Colonic mucosa (tissue), 4 donors: ENCODE results near the gene POU6F1. TPM values are rescaled to one million over a fixed set of nuclear protein-coding genes. Genes with fewer than 3 reads are reported as not detected.
"Not testable (repeated sequence)": the region's sequence is repeated elsewhere in the genome, so short reads cannot be mapped to it uniquely, and the experiment has no call there.

Source experiments
- DNase-seq: peaks from one replicate; pipeline ENCODE4 v3.0.0-alpha.2; 2020
- H3K27ac ChIP-seq: fragments of 200-600 bp; one replicate; pipeline ENCODE4 v1.8.0; 2021
- H3K27me3 ChIP-seq: fragments of 200-600 bp; one replicate; pipeline ENCODE4 v1.8.0; 2021
- H3K36me3 ChIP-seq: fragments of 200-600 bp; one replicate; pipeline ENCODE4 v1.8.0; 2021
- H3K4me1 ChIP-seq: fragments of 200-600 bp; one replicate; pipeline ENCODE4 v1.8.0; 2021; ENCODE audit warnings: mild to moderate bottlenecking
- H3K4me3 ChIP-seq: fragments of 200-600 bp; one replicate; pipeline ENCODE4 v1.8.0; 2021
- H3K9ac ChIP-seq, 2 donors: one replicate each; pipeline ENCODE4 v1.7.0; 2013; ENCODE audit warnings: control low read depth in 2 of 2, low read depth in 2 of 2, low read length in 2 of 2
- H3K9me3 ChIP-seq: fragments of 200-600 bp; one replicate; pipeline ENCODE4 v1.8.0; 2021
- intact Hi-C: fragments of 100-400 bp; cut with DNase I; formaldehyde crosslinking; loops from one replicate; pipeline ENCODE4 v1.14.1; 2022
- total RNA-seq, 2 donors: library from RNA; stranded (reverse); fragmentation: NEBNext Ultra II Directional in 1 of 2; extraction: Animal tissue kit (Norgen Biotek cat#: 25700) in 1 of 2; gene quantifications; one replicate each; pipeline ENCODE4 v1.2.1, GENCODE V29; 2021
- TF ChIP-seq, protein P1 (sequence below): fragments of 200-600 bp; IDR thresholded peaks from one replicate; pipeline ENCODE4 v1.8.0; 2022; ENCODE audit warnings: antibody characterized with exemption, mild to moderate bottlenecking
- donor health status: healthy.
- donor health status: DM: no; HTN: no; CAD: no.
- donor health status: DM: no; HTN: no; CAD: no.

Gene POU6F1
- total RNA-seq, 2 donors from 2014 or later, result 4.9 to 5.6 TPM

DNA sequence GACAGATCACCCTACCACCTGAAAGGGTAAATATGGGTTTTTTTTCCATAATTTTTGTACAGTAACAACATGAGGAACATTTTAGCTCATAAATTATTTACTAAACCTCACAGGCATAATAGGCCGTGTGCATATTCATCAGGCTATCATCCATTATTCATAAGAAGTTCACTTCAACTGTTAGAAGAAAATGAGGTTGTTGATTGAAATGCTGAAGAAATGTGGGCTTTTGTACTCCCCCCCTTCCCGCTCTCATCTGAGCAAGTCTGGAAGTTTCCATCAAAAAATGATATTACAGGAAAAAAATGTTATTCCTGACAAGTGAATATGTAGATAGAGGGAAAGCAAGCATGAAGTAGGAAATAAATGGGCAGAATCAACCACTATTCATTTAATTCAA lies 7.9 kb upstream of the POU6F1 start:
- Histone ChIP-seq H3K9me3 (no peaks in the 10 kb centered on the region), H3K9ac (no peak overlapping the region), H3K36me3 (no peaks in the 10 kb centered on the region), H3K27me3 (no peaks in the 10 kb centered on the region), H3K4me3 (no peak overlapping the region), H3K27ac (no peak overlapping the region), H3K4me1 (no peaks in the 10 kb centered on the region)
- no peak for DNase-seq
- TF ChIP-seq, protein P1, sequence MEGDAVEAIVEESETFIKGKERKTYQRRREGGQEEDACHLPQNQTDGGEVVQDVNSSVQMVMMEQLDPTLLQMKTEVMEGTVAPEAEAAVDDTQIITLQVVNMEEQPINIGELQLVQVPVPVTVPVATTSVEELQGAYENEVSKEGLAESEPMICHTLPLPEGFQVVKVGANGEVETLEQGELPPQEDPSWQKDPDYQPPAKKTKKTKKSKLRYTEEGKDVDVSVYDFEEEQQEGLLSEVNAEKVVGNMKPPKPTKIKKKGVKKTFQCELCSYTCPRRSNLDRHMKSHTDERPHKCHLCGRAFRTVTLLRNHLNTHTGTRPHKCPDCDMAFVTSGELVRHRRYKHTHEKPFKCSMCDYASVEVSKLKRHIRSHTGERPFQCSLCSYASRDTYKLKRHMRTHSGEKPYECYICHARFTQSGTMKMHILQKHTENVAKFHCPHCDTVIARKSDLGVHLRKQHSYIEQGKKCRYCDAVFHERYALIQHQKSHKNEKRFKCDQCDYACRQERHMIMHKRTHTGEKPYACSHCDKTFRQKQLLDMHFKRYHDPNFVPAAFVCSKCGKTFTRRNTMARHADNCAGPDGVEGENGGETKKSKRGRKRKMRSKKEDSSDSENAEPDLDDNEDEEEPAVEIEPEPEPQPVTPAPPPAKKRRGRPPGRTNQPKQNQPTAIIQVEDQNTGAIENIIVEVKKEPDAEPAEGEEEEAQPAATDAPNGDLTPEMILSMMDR, result no peak
- intact Hi-C loops, result no loop called here

DNA sequence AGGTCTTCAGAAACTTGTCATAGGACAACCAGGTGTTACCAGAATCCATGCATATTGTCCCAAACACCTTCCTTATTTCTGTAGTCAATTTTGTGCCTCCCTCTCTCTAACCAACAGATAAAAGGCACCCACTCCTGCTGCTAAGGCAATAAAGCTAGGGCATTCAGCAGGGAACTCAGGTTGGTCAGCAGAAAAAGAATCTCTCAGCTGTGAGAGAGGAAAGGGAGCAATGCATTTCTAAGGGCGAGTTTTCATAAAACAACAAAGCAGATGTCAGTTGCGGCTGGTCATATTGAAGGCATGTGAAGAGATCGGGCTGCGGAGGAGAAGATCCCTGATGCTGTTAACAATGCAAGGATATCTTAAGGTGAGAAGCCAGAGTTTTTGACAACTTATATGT lies 7.4 kb upstream of the POU6F1 start:
- Histone ChIP-seq H3K4me1 (no peaks in the 10 kb centered on the region), H3K9me3 (no peaks in the 10 kb centered on the region), H3K27ac (no peak overlapping the region), H3K4me3 (no peak overlapping the region), H3K27me3 (no peaks in the 10 kb centered on the region), H3K36me3 (no peaks in the 10 kb centered on the region), H3K9ac (no peak overlapping the region)
- intact Hi-C loops, result no loop called here
- no peak for DNase-seq
- TF ChIP-seq, protein P1, result no peak

DNA sequence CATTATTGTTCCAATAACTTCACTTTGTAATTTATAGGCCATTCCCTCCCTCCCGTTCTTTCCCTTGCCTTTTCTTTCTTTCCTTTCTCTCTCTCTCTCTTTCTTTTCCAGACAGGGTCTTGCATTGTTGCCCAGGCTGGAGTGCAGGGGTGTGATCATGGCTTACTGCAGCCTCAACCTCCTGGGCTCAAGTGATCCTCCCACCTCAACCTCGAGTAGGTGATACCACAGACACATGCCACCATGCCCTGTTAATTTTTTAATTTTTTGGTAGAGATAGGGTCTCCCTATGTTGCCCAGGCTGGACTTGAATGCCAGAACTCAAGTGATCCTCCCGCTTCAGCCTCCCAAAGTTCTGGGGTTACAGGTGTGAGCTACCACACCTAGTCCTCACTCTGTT lies 6.8 kb upstream of the POU6F1 start:
- Histone ChIP-seq H3K27ac (no peak overlapping the region), H3K9ac (no peak overlapping the region), H3K4me3 (no peak overlapping the region), H3K4me1 (no peaks in the 10 kb centered on the region), H3K9me3 (no peaks in the 10 kb centered on the region), H3K36me3 (no peaks in the 10 kb centered on the region), H3K27me3 (no peaks in the 10 kb centered on the region)
- no peak for DNase-seq
- TF ChIP-seq, protein P1, result no peak
- intact Hi-C loops, result no loop called here

DNA sequence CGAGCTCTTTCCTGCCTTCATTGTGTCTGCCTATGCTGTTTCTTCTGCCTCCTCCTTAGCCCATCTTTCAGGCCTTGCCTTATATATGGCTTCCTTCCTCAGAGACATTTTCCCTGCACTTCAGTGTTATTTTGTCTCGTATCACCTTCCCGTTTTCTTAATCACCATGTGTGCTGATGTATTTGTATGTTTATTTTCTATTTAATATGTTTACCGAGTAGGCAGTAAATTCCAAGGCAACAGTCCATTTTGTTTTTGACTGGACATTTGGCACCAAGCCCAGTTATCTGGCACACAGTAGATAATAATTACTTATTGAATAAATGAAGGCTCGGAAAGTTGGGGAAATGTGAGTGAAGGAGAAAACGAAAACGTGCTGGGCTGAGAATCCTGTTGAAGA lies 4.6 kb upstream of the POU6F1 start:
- H3K9ac ChIP-seq, result no peak overlapping the region
- peaks cover 4% of the 10 kb centered on the region for H3K4me1 ChIP-seq
- intact Hi-C loops, result no loop called here
- no peaks in the 10 kb centered on the region for H3K27me3 ChIP-seq
- H3K36me3 ChIP-seq, result no peaks in the 10 kb centered on the region
- H3K9me3 ChIP-seq, result no peaks in the 10 kb centered on the region
- H3K4me3 ChIP-seq, result no peak overlapping the region
- TF ChIP-seq, protein P1, result no peak
- H3K27ac ChIP-seq, result no peak overlapping the region
- no peak for DNase-seq

DNA sequence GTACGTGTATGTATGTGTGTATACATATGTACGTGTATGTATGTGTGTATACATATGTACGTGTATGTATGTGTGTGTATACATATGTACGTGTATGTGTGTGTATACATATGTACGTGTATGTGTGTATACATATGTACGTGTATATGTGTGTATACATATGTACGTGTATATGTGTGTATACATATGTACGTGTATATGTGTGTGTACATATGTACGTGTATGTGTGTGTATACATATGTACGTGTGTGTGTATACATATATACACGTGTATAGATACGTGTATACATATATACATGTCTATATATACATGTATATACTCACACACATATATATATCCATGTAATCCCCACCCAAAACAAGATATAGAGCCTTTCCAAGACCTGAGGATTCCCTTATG lies 2.0 kb upstream of the POU6F1 start:
- H3K27ac ChIP-seq, DNase-seq, H3K4me3 ChIP-seq, H3K9ac ChIP-seq, H3K27me3 ChIP-seq, intact Hi-C loops, H3K9me3 ChIP-seq, H3K4me1 ChIP-seq, H3K36me3 ChIP-seq: not testable (repeated sequence)

DNA sequence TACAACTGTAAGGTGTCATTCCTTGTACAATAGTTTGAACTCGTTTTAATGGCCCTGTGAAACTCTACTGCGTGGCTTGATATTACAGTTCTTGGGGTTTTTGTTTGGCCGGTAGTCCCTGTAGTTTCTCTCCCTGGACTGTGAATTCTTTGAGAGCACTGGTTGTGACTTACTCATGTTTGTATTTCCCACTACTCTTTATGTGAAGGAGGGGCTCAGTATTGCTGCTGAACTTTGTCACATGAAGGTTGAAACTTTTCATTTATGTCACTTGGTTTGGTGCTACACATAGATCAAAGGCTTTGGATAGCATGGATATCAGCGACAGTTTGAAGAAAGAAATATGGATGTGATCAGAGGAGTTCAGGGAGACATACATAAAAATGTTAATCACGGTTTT lies 1.5 kb upstream of the POU6F1 start:
- Histone ChIP-seq H3K4me1 (peaks cover 4% of the 10 kb centered on the region), H3K27ac (no peak overlapping the region), H3K4me3 (no peak overlapping the region), H3K9me3 (no peaks in the 10 kb centered on the region), H3K9ac (peak overlapping the region in 1 of 2 donors; percentile 62), H3K36me3 (no peaks in the 10 kb centered on the region), H3K27me3 (no peaks in the 10 kb centered on the region)
- DNase-seq, result no peak
- TF ChIP-seq, protein P1, result no peak
- intact Hi-C loops, result no loop called here
